Upper lobe of left lung (tissue), 6 donors: Measurements from ENCODE around the gene KIF26B. TPM values are rescaled to one million over a fixed set of nuclear protein-coding genes. Genes with fewer than 3 reads are reported as not detected.

Source experiments
- ATAC-seq, 2 donors: fragments of 200-7000 bp; cut with Tn5 transposase; one replicate each; pipeline ENCODE4 v1.9.1; 2022; ENCODE audit warnings: mild to moderate bottlenecking in 2 of 2, moderate library complexity in 2 of 2; ENCODE audit not compliant: low FRiP score in 2 of 2
- DNase-seq, 2 donors: peaks; one replicate each; pipeline ENCODE4 v3.0.0-alpha.2; 2019 to 2020
- H3K27ac ChIP-seq, 4 donors: fragments of 200-600 bp; sonication (generic); one replicate each; pipeline ENCODE4 v1.5.1; 2016 to 2019
- H3K27me3 ChIP-seq, 4 donors: fragments of 200-600 bp; sonication (generic); one replicate each; pipeline ENCODE4 v1.5.1; 2017 to 2019
- H3K36me3 ChIP-seq, 4 donors: fragments of 200-600 bp; sonication (generic); one replicate each; pipeline ENCODE4 v1.5.1; 2016 to 2019
- H3K4me1 ChIP-seq, 4 donors: fragments of 200-600 bp; sonication (generic); one replicate each; pipeline ENCODE4 v1.5.1; 2018 to 2019
- H3K4me3 ChIP-seq, 4 donors: fragments of 200-600 bp; sonication (generic); one replicate each; pipeline ENCODE4 v1.5.1; 2017 to 2019; ENCODE audit warnings: mild to moderate bottlenecking in 2 of 4, moderate library complexity in 1 of 4
- H3K9me3 ChIP-seq, 4 donors: fragments of 200-600 bp; sonication (generic); one replicate each; pipeline ENCODE4 v1.5.1; 2018 to 2019
- CTCF ChIP-seq, 6 experiments: fragments of 450-650 bp in 4 of 6; fragments of 200-600 bp in 2 of 6; sonication (generic) in 2 of 6; IDR thresholded peaks; one replicate each; pipeline ENCODE4 v1.5.1; 2016 to 2019; ENCODE audit warnings: antibody characterized with exemption in 6 of 6
- EP300 ChIP-seq, 4 donors: sonication (generic); formaldehyde crosslinking; IDR thresholded peaks; one replicate each; pipeline ENCODE4 v1.5.1; 2017; ENCODE audit warnings: antibody characterized with exemption in 4 of 4, control low read depth in 2 of 4
- POLR2A ChIP-seq, 4 donors: fragments of 450-650 bp; IDR thresholded peaks; one replicate each; pipeline ENCODE4 v1.5.1; 2016 to 2017; ENCODE audit warnings: antibody characterized with exemption in 4 of 4, mild to moderate bottlenecking in 2 of 4
- POLR2AphosphoS5 ChIP-seq, 2 donors: sonication (generic); formaldehyde crosslinking; IDR thresholded peaks; one replicate each; pipeline ENCODE4 v1.5.1; 2017; ENCODE audit warnings: antibody characterized with exemption in 2 of 2
- whole genome bisulfite sequencing, 2 donors: methylation state at CpG; one replicate each; pipeline ENCODE4 v1.1.5; 2017 to 2018; 5-methylcytosine and 5-hydroxymethylcytosine counted together
- total RNA-seq, 6 donors: library from RNA; depleted of rRNA in 4 of 6; stranded (reverse); fragments of >200 nt in 4 of 6; gene quantifications; one replicate each; pipeline versions ENCODE4 v1.1.0 to v1.2.1, GENCODE V29; 2016 to 2021
- donor health status: DM: no; HTN: no; CAD: no; lungs with moderate emphysema.
- donor health status: DM: no; HTN: yes; CAD: no; lungs with severe emphysema.

KIF26B gene
- total RNA-seq, 6 donors from 2014 or later: 1.2 to 4.3 (median 2.1) TPM

DNA sequence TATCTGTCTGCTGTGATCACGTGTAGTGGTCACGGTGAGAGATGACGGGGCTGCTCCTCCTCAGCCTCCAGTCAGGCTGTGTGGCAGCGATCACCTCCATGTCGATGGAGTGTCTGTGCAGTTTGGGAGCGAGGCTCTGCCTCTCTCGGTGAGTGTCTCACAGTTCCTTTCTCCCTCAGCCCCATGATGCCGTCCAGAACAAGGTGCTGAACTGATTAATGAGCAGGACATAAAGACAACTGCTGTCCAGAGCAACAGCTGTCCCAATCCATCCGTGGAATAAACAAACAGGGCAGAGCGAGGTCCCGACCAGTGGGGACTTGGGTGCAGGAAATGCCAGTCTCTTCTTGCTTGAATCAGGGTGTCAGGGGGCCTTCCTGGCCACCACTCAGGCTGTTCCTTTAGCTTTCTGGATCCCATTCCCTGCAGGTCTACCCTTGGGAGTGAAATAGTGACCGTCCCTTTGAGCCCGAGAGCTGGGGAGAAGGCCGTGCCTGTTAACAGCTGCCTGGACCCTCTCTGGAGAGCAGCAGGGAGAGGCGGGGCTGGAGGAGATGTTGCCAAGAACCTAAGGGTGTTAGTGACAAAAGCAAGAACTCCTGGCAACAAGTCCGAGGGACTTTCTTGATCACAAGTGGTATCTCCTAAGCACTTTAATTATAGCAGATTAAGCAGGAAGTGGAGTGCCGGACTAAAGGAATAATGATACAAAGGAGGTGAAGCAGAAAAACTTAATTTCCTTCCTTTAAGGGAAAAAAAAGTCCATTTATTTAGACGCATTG, 443.9 kb downstream of the KIF26B start:
- Histone ChIP-seq H3K4me1 (peaks cover 0 to 7% (median 0%) of the 10 kb centered on the region in 4 donors), H3K4me3 (peak overlapping the region in 1 of 4 donors; percentile 1), H3K27me3 (no peaks in the 10 kb centered on the region), H3K27ac (peak overlapping the region in 3 of 4 donors; percentile 11 to 57 (median 52)), H3K36me3 (no peaks in the 10 kb centered on the region), H3K9me3 (no peaks in the 10 kb centered on the region)
- ATAC-seq: peak; percentile 59 to 69
- WGBS, 2 donors: 66 to 68% methylated on average over 12 to 18 of the region's 18 CpGs
- TF ChIP-seq POLR2AphosphoS5 (IDR thresholded peaks at IDR 0.05) (no peak), CTCF (IDR thresholded peaks at IDR 0.05) (no peak), POLR2A (IDR thresholded peaks at IDR 0.05) (no peak)
- DNase-seq: no peak

DNA sequence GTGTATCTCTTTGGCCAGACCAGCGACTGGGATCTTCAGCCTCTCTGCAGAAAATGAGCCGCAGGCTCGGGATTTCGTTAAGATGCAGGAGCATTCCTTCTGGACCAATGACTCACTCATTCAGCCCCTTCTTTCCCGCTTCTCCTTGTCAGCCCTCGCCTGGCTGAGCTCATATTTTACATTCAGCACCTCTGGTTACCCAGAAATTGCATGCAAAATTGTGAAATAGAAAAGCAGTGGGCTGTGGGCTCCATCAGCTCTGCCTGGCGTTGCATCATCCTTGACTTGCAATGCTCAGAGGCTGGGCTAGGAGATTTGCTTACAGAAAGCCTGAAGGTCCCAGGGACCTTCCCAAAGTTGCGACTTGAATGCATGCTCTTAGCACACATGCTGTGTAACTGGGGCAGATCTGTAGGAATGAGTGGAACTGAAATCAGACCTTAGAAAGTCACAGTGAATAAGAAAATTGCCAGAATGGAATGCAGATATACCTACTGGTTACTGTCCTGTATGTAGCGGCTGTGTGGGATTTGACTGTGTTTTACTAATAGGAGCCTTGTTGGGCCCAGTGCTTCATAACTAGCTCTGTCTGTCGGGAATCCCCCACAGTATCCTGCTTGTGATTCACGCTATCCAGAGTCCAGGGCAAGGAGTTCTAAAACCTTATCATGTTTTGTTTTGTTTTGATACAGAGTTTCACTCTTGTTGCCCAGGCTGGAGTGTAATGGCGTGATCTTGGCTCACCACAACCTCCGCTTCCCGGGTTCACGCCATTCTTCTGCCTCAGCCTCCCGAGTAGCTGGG, 444.8 kb downstream of the KIF26B start:
- TF ChIP-seq POLR2A (IDR thresholded peaks at IDR 0.05) (no peak), EP300 (IDR thresholded peaks at IDR 0.05) (peak in 1 of 4 donors; percentile 20), CTCF (IDR thresholded peaks at IDR 0.05) (no peak), POLR2AphosphoS5 (IDR thresholded peaks at IDR 0.05) (peak; percentile 65 to 79)

GRCh38 chr1:245600658-245601057, 445.9 kb downstream of the KIF26B start:
- H3K4me1 ChIP-seq: peaks cover 4 to 9% (median 6%) of the 10 kb centered on the region in 4 donors
- H3K27ac ChIP-seq: no peak overlapping the region
- DNase-seq (no peak), ATAC-seq (no peak)
- WGBS, 2 donors: 88 to 96% methylated on average over 3 to 4 of the region's 4 CpGs
- H3K9me3 ChIP-seq: no peaks in the 10 kb centered on the region
- H3K36me3 ChIP-seq: no peaks in the 10 kb centered on the region
- H3K27me3 ChIP-seq: no peaks in the 10 kb centered on the region
- no peak overlapping the region for H3K4me3 ChIP-seq
- TF ChIP-seq CTCF (IDR thresholded peaks at IDR 0.05): no peak
- TF ChIP-seq POLR2A (IDR thresholded peaks at IDR 0.05): no peak
- no peak for TF ChIP-seq EP300 (IDR thresholded peaks at IDR 0.05)
- no peak for TF ChIP-seq POLR2AphosphoS5 (IDR thresholded peaks at IDR 0.05)

More for the DNA sequence above, 444.8 kb downstream of the KIF26B start:
- Histone ChIP-seq H3K27me3 (no peaks in the 10 kb centered on the region), H3K4me1 (peaks cover 0 to 7% (median 0%) of the 10 kb centered on the region in 4 donors), H3K27ac (no peak overlapping the region), H3K36me3 (no peaks in the 10 kb centered on the region), H3K9me3 (no peaks in the 10 kb centered on the region), H3K4me3 (no peak overlapping the region)
- peak; percentile 68 to 90 for ATAC-seq
- WGBS, 2 donors: 66 to 79% methylated on average over 14 to 16 of the region's 16 CpGs
- DNase-seq: peak in 1 of 2 donors; percentile 33

GRCh38 chr1:245603311-245603865, 448.6 kb downstream of the KIF26B start:
- Histone ChIP-seq H3K27me3 (no peaks in the 10 kb centered on the region), H3K4me3 (no peak overlapping the region), H3K9me3 (no peaks in the 10 kb centered on the region), H3K27ac (no peak overlapping the region), H3K36me3 (no peaks in the 10 kb centered on the region), H3K4me1 (peaks cover 5 to 10% (median 6%) of the 10 kb centered on the region in 4 donors)
- ATAC-seq (no peak), DNase-seq (no peak)
- TF ChIP-seq CTCF (IDR thresholded peaks at IDR 0.05) (no peak), EP300 (IDR thresholded peaks at IDR 0.05) (no peak), POLR2AphosphoS5 (IDR thresholded peaks at IDR 0.05) (no peak), POLR2A (IDR thresholded peaks at IDR 0.05) (no peak)
- 90 to 92% methylated on average over 5 to 6 of the region's 6 CpGs for WGBS, 2 donors
